ENCODE data around the gene CACNA2D3.

DNA sequence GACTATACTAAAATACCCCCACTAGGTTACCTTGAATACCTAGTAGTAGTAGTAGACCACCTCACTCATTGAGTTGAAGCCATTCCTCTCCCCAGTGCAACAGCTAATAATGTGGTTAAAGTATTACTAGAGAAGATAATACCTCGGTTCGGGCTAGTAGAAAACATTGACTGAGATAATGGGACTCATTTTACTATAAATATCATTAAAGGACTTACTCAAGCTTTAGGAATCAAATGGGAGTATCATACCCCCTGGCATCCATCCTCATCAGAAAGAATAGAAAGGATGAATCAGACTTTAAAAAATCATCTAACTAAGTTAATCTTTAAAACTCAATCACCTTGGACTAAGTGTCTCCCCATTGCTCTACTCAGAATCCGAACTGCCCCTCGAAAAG, 49.0 kb upstream of the CACNA2D3 start:
- TF ChIP-seq, protein P1, sequence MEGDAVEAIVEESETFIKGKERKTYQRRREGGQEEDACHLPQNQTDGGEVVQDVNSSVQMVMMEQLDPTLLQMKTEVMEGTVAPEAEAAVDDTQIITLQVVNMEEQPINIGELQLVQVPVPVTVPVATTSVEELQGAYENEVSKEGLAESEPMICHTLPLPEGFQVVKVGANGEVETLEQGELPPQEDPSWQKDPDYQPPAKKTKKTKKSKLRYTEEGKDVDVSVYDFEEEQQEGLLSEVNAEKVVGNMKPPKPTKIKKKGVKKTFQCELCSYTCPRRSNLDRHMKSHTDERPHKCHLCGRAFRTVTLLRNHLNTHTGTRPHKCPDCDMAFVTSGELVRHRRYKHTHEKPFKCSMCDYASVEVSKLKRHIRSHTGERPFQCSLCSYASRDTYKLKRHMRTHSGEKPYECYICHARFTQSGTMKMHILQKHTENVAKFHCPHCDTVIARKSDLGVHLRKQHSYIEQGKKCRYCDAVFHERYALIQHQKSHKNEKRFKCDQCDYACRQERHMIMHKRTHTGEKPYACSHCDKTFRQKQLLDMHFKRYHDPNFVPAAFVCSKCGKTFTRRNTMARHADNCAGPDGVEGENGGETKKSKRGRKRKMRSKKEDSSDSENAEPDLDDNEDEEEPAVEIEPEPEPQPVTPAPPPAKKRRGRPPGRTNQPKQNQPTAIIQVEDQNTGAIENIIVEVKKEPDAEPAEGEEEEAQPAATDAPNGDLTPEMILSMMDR (IDR thresholded peaks at IDR 0.05; ENCODE audit: poor library complexity, severe bottlenecking), result no peak
- TF ChIP-seq EZH2 (IDR thresholded peaks at IDR 0.05; ENCODE audit: borderline replicate concordance, insufficient read depth, low read length, poor library complexity, severe bottlenecking) (no peak), POLR2AphosphoS5 (IDR thresholded peaks at IDR 0.05) (no peak), RAD21 (conservative IDR thresholded peaks at IDR 0.05) (no peak), MXI1 (conservative IDR thresholded peaks at IDR 0.05; ENCODE audit: poor library complexity, severe bottlenecking) (no peak), EP300 (conservative IDR thresholded peaks at IDR 0.05; ENCODE audit: poor library complexity, severe bottlenecking) (no peak), TAF1 (IDR thresholded peaks at IDR 0.05; ENCODE audit: low read depth) (no peak), SMC3 (conservative IDR thresholded peaks at IDR 0.05; ENCODE audit: poor library complexity) (no peak)
- TF ChIP-seq, protein P2, sequence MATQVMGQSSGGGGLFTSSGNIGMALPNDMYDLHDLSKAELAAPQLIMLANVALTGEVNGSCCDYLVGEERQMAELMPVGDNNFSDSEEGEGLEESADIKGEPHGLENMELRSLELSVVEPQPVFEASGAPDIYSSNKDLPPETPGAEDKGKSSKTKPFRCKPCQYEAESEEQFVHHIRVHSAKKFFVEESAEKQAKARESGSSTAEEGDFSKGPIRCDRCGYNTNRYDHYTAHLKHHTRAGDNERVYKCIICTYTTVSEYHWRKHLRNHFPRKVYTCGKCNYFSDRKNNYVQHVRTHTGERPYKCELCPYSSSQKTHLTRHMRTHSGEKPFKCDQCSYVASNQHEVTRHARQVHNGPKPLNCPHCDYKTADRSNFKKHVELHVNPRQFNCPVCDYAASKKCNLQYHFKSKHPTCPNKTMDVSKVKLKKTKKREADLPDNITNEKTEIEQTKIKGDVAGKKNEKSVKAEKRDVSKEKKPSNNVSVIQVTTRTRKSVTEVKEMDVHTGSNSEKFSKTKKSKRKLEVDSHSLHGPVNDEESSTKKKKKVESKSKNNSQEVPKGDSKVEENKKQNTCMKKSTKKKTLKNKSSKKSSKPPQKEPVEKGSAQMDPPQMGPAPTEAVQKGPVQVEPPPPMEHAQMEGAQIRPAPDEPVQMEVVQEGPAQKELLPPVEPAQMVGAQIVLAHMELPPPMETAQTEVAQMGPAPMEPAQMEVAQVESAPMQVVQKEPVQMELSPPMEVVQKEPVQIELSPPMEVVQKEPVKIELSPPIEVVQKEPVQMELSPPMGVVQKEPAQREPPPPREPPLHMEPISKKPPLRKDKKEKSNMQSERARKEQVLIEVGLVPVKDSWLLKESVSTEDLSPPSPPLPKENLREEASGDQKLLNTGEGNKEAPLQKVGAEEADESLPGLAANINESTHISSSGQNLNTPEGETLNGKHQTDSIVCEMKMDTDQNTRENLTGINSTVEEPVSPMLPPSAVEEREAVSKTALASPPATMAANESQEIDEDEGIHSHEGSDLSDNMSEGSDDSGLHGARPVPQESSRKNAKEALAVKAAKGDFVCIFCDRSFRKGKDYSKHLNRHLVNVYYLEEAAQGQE (IDR thresholded peaks at IDR 0.05; ENCODE audit: borderline replicate concordance), result no peak

Measured in neural cell (in vitro differentiated cells).